Measurements from ENCODE around the gene TRIM16.
"Not testable (repeated sequence)": the region's sequence is repeated elsewhere in the genome, so short reads cannot be mapped to it uniquely, and the experiment has no call there.

The TRIM16 gene

DNA sequence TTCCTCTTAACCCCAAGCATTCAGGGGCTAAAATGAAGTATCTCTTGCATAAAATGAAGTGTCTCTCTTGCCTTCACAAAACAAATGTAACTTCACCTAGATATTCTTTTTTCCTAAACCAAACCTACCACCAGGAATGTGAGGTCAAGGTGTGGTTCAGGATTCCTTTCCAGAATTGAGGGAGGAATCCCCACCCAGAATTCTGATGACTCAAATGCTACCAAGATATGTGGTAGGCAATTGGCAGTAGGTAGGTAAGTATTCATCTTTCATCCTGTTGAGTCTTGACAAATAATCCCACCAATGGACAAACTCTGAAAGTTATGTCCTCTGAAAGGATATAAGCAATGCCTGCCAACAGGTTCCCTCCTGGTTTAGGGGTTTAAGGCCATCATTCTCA lies 26.2 kb downstream of the TRIM16 start:
- no peak for DNase-seq

- DNase-seq, result no peak
Measured at GRCh38 chr17:15654886-15655561, 29.1 kb downstream of the TRIM16 start.

GRCh38 chr17:15654401-15654800 lies 29.7 kb downstream of the TRIM16 start:
- DNase-seq, result not testable (repeated sequence)

DNA sequence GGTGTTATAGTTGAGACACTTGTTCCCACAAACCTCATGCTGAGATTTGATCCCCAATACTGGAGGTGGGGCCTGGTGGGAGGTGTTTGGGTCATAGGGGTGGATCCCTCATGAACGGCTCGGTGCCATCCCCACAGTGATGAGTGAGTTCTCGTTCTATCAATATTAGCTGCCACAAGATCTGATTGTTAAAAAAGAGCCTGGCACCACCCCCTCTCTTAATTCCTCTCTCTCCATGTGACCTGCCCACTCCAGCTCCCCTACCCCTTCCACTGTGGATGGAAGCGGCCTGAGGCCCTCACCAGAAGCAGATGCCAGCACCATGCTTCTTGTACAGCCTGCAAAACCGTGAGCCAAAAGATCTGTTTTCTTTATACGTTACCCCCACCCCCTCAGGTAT lies 31.2 kb downstream of the TRIM16 start:
- DNase-seq, result no peak

DNA sequence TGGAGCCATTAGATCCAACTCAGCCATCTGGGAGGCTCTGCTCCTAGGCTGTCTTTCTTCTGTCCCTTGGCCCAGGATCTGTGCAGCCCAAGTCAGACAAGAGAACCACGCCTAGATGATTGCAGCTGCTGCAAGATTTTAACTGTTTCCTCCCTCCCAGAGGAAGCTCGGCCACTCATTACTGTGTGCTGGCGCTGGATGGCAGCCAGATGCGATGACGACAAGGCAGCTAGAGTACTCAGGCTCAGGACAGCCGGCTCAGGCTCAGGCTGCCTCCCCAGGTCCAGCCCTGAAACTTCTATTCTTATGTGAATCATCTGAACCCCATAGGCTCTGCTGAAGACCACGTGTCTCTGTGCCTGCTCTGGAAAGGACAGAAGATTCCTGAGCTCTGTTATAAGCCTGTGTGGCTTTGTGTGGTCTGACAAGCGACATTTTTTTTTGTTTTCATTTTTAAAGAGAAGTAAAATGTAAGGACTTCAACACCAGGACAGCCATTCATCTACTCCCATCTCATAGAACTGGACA lies 32.5 kb downstream of the TRIM16 start:
- peak; percentile 51 to 56 for DNase-seq

GRCh38 chr17:15650741-15651582 lies 33.1 kb downstream of the TRIM16 start:
- DNase-seq, result peak in 1 of 2 donors; percentile 6

DNA sequence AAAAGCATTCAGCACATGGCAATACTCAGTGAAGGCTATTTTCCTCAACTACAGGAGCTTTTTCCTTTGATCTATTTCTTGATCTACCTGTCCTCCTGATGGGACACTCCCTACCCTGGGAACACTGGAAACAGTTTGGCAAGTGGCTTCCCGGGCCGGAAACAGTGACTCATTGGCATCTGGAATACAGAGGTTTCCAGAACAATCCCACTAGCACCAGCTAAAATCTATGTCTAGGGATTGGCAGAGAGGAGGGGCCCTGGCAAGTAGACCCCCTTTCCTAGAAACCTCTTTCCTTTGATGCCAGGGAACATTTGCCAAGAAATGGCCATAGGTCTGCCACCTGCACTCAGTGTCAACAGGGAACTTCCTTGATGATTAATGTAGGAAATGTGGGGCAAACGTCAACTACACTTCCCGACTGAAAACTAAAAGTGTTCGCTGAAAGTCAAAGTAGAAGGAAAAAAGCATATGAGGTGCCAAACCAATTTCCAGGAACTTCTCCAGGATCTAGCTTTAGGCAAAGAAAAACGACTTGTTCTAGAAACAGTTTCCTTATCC lies 34.2 kb downstream of the TRIM16 start:
- no peak for DNase-seq

DNA sequence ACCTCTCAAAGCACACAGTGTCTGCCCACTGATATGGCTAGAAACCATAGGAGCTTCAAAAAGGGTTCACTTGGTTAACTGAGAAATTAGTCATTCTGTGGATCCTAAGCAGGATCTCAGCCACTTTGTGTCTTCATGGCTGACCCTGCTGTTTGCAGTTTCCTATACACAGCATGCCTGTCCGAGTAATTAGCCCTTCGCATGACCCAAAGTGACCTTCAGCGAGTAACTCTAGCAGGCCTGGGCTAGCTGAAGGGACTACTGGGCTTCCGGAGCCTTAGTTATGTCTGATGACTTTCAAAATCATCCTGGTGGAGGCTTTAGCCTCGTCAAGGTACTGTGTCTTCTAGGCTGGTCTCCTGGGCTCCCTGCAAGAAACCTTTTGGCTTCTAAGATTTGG lies 35.7 kb downstream of the TRIM16 start:
- no peak for DNase-seq

- not testable (repeated sequence) for DNase-seq
Measured at GRCh38 chr17:15645942-15646312, 38.2 kb downstream of the TRIM16 start.

DNA sequence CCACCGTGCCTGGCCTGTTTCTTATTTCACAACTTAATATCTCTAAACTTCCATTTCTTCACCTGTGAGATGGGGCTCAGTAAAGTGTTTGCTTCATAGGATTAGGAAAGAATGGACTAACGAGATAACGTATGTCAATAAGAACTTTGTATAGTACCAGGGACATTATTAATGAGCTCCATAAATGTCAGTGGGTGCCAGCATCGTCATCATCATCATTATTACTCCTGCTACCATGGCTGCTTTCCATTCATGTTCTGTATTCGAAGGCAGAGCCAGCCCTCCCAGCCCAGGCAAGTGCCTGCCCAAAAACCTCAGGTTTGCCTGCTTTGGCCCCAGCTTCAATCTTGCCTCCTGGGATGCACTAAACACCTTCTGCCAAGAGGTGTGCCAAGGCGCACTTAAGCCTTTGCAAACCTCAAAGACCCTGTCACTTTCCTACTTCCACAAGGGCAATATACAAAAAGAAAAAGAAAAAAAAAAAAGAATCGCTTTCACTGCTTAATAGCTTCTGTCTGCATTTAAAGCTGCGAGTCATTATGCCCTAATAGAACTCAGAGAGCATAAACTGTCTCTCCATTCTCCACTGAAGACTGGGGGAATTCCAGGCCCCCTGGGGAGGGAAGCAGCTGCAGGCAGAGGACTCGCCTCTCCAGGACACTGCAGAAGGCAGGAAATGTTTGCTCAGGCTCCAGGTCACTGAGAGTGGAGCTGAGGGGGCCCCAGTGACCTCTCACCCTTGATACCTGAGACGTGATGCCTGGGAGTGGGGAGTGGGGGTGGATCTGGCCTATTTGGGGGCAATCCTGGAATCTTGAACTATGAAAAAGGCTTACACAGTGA lies 38.8 kb downstream of the TRIM16 start:
- not testable (repeated sequence) for DNase-seq

DNA sequence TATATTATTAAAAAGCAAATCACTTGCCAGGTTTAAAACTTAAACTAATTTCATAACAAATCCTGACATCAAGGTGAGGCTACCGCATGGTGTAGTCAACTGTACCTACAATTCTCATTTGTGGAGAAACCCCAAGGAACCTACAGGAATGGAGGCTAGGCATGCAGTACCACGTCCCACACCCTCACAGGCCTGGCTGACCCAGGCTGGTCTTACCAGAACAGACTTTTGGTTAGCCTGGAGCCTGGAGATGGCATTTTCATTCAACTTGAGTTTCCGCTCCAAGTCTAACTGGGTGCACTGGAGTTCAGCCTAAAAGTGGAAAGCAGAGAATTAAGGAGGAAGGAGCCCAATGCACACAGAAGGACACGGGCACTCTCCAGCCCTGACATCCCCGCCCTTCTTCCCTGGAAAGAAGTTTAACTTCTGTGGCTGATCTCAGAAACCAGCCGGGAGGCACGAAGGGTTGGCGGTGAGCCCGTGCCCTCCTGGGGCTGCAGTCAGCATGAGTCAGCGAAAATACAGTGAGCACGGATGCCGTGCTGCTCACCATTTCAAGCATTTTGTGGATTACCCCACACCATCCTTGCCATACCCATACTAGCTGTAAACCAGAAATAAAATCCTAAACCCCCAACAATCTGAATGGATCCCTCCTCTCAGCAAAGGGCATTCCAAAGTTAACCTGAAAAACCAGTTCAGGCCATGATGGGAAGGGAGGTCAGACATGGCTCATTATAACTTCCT lies 41.4 kb downstream of the TRIM16 start:
- not testable (repeated sequence) for DNase-seq

GRCh38 chr17:15642014-15642413 lies 42.1 kb downstream of the TRIM16 start:
- not testable (repeated sequence) for DNase-seq

GRCh38 chr17:15630930-15631453 lies 53.1 kb downstream of the TRIM16 start:
- not testable (repeated sequence) for DNase-seq

DNA sequence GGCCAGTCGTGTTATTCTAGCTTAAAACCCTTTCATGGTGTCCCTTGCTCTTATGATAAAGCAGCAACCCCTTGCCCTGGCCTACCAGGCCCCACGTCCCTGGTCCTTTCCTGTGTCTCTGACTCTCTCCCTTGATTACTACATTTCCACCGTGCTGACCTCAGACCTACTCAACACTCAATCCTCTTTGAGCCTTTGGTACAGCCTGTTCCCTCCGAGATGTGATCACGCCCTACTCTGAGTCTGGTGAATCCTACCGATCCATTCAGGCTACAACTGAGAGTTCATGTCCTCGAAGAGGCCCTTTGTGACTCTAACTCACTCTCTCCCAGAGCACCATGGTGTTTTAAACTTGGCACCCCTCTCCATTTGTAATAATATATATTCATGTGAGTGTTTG lies 54.1 kb downstream of the TRIM16 start:
- not testable (repeated sequence) for DNase-seq

DNA sequence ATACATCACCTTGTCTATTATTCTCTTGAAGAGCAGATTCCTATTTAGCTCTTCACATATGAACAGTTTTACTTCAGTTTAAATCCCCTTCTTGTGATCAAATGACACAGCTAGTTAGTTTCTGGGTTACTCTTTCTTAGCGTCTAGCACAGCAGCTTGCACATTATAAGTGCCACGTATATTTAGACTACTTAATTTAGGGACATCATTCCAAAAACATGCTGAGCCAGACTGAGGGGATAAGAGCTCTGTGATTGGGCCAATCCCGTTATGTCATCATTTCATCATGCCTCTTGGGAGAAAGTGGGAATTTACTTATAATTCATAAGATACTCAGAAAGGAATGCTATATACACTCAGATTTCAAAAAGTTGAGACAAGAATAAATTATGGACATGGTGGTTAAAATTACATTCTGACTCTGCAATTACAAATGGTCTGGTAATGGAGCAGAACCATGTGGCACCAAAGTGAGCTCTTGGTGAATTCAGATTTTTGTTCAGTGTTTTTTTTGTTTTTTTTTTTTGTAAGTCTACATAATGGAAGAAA lies 60.4 kb downstream of the TRIM16 start:
- not testable (repeated sequence) for DNase-seq

DNA sequence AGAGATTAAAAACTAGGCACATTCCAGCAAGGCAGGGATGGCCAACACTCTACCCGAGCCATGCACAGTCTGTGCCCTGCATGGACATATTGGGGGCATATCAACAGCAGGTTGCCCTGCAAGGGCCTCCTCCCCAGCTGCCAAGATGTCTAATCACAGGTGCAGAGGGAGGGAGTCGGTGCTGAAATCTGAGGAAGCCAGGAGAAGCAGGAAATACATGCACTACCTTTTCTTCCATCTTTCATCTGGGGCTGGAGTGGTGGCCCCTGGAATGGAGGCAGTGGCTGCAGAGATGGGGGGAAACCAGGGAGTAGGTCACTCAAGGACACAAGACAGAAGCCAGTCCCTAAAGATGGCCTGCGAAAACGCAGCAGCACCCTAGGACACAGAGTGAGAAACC lies 60.9 kb downstream of the TRIM16 start:
- not testable (repeated sequence) for DNase-seq

DNA sequence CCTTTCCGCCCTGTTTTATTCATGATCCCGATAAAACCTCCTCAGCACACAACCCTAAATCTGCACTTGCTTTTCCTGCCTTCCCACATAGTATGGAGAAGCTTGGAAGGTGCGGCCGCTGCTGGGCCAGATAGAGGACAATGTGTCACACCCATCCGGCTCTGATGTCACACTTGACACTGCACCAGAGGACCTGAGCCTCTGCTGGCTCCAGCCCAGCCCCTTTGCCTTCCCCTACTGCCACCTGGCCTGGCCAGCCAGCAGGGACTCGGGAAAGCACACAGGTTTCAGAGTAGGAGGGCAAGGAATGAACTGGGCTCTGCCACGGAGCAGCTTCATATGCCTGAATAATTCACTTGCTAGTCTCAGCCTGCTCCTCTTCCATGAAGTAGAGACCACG lies 62.0 kb downstream of the TRIM16 start:
- not testable (repeated sequence) for DNase-seq

DNA sequence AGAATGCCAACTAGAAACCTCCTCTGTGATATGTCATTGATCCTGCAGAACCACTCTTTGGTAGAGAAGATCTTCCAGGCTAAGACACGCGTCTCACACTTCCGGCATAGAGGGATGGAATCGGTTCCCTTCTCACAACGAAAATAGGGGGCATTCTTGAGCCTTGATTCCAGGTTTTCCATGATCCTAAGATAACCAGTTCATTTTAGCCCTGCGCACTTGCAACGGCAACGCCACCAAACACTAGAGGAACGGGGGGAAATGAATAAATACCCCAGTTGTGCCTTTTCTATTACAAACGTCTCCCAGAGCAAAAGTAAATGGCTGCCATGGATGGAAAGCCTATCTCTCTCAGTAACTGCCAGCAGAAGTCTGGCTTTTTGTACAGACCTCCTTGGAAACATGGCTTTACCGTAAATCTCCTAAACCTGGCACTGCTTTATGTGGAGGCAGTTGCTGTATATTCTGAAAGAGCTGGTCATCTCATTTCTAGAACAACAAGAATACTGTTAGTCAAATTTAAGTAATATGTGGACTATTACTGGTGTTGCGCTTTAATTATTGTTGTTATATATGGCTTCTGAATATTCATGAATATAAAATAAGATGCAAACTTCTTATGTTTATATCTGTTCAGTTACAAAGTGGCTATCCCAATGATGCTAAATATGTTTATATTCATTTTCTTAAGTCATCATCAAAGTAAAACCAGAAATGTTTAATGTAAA lies 64.6 kb downstream of the TRIM16 start, which contains the start of gene FBXW10B:
TSS of gene FBXW10B (minus strand) at position 374 of the 728 bp plus-strand sequence. CDS start at position 182, 192 bp downstream.
- not testable (repeated sequence) for DNase-seq

GRCh38 chr17:15616828-15617227 lies 67.3 kb downstream of the TRIM16 start:
- DNase-seq, result not testable (repeated sequence)

GRCh38 chr17:15615850-15616249 lies 68.3 kb downstream of the TRIM16 start:
- not testable (repeated sequence) for DNase-seq

Data from hippocampal formation (tissue), 2 donors.